ENCODE data around the gene RNF2. TPM values are rescaled to one million over a fixed set of nuclear protein-coding genes. Genes with fewer than 3 reads are reported as not detected.
"Not testable (repeated sequence)": the region's sequence is repeated elsewhere in the genome, so short reads cannot be mapped to it uniquely, and the experiment has no call there.

The RNF2 gene
- polyA plus RNA-seq, 1 of the 3 experiments (the other 2 are of a cell fraction) = 20.1 TPM

- H3K4me1 ChIP-seq (ENCODE audit: control insufficient read depth in 1 of 2, insufficient read depth in 2 of 2, low read depth in 1 of 2, low read length in 1 of 2) = peaks cover 6 to 14% of the 10 kb centered on the region in 2 experiments; a peak in 3 of 4 replicates
- H3K27me3 ChIP-seq (ENCODE audit: insufficient read depth) = no peaks in the 10 kb centered on the region
- H3K36me3 ChIP-seq (replicated peaks in 1 of 2; ENCODE audit: control insufficient read depth in 1 of 2, insufficient read depth in 2 of 2, low read length in 1 of 2) = peaks cover 10 to 14% of the 10 kb centered on the region in 2 experiments
- no peaks in the 10 kb centered on the region for H3F3A ChIP-seq (replicated peaks; ENCODE audit: insufficient read depth)
- peaks cover 20% of the 10 kb centered on the region for H4K20me1 ChIP-seq (ENCODE audit: insufficient read depth)
- H3K9ac ChIP-seq = no peak overlapping the region
- WGBS (ENCODE audit: low lambda C conversion rate) = 96% methylated on average over 1 of the region's 1 CpG
- no peak for DNase-seq
- no peak overlapping the region for H2AFZ ChIP-seq (ENCODE audit: low read depth)
- no peaks in the 10 kb centered on the region for H3K9me3 ChIP-seq
- ChIA-PET POLR2A (no interaction called here), CTCF (no interaction called here)
- no peak for TF ChIP-seq POLR2AphosphoS5 (IDR thresholded peaks at IDR 0.05; ENCODE audit: low read depth, low read length)
- no peak for TF ChIP-seq MAX (IDR thresholded peaks at IDR 0.05; ENCODE audit: low read depth)
- TF ChIP-seq FOXJ3 (CRISPR knock-in tag; IDR thresholded peaks at IDR 0.05) = no peak
- no peak for TF ChIP-seq USF2 (IDR thresholded peaks at IDR 0.05; ENCODE audit: borderline replicate concordance, low read depth, low read length)
- TF ChIP-seq RAD21 (IDR thresholded peaks at IDR 0.05; ENCODE audit: low read length) = no peak
- TF ChIP-seq FOSL2 (IDR thresholded peaks at IDR 0.05; ENCODE audit: borderline replicate concordance, low read depth) = no peak
- TF ChIP-seq CTCF (IDR thresholded peaks at IDR 0.05) = no peak
- TF ChIP-seq MXI1 (IDR thresholded peaks at IDR 0.05; ENCODE audit: low read depth, low read length) = no peak
- no peaks in the 10 kb centered on the region for H3K9me2 ChIP-seq
- no peak overlapping the region for H3K4me2 ChIP-seq
- no peak overlapping the region for H3K4me3 ChIP-seq (ENCODE audit: low read depth in 2 of 2, low read length in 1 of 2)
- peaks cover 98% of the 10 kb centered on the region for H3K79me2 ChIP-seq (ENCODE audit: insufficient read depth)
- H3K27ac ChIP-seq (ENCODE audit: low read depth in 2 of 2, low read length in 1 of 2) = no peak overlapping the region
Observed at GRCh38 chr1:185062710-185063370, 17.5 kb downstream of the RNF2 start.

GRCh38 chr1:185063719-185064118 lies 18.4 kb downstream of the RNF2 start:
- peaks cover 10 to 14% of the 10 kb centered on the region in 2 experiments for H3K36me3 ChIP-seq (replicated peaks in 1 of 2; ENCODE audit: control insufficient read depth in 1 of 2, insufficient read depth in 2 of 2, low read length in 1 of 2)
- H3K27me3 ChIP-seq (ENCODE audit: insufficient read depth) = no peaks in the 10 kb centered on the region
- H3F3A ChIP-seq (replicated peaks; ENCODE audit: insufficient read depth) = no peaks in the 10 kb centered on the region
- H3K27ac ChIP-seq (ENCODE audit: low read depth in 2 of 2, low read length in 1 of 2) = no peak overlapping the region
- peaks cover 5 to 9% of the 10 kb centered on the region in 2 experiments; a peak in 3 of 4 replicates for H3K4me1 ChIP-seq (ENCODE audit: control insufficient read depth in 1 of 2, insufficient read depth in 2 of 2, low read depth in 1 of 2, low read length in 1 of 2)
- 96% methylated on average over 2 of the region's 2 CpGs for WGBS (ENCODE audit: low lambda C conversion rate)
- H3K9ac ChIP-seq = no peak overlapping the region
- no peak for DNase-seq
- TF ChIP-seq FOSL2 (IDR thresholded peaks at IDR 0.05; ENCODE audit: borderline replicate concordance, low read depth) (no peak), SIN3A (IDR thresholded peaks at IDR 0.05; ENCODE audit: borderline replicate concordance, low read depth, low read length) (no peak), ZBTB33 (IDR thresholded peaks at IDR 0.05; ENCODE audit: borderline replicate concordance, low read depth) (no peak), NRF1 (IDR thresholded peaks at IDR 0.05; ENCODE audit: low read depth, low read length) (no peak)
- H4K20me1 ChIP-seq (ENCODE audit: insufficient read depth) = peaks cover 14% of the 10 kb centered on the region
- ChIA-PET POLR2A (no interaction called here), CTCF (no interaction called here)
- no peak overlapping the region for H3K4me2 ChIP-seq
- no peaks in the 10 kb centered on the region for H3K9me2 ChIP-seq
- no peaks in the 10 kb centered on the region for H3K9me3 ChIP-seq
- H2AFZ ChIP-seq (ENCODE audit: low read depth) = no peak overlapping the region
- H3K4me3 ChIP-seq (ENCODE audit: low read depth in 2 of 2, low read length in 1 of 2) = no peak overlapping the region
- peaks cover 96% of the 10 kb centered on the region for H3K79me2 ChIP-seq (ENCODE audit: insufficient read depth)

GRCh38 chr1:185065006-185065405 lies 19.6 kb downstream of the RNF2 start:
- POLR2A ChIA-PET; H3K4me3 ChIP-seq (ENCODE audit: low read depth in 2 of 2, low read length in 1 of 2); H3K9me3 ChIP-seq; H3K4me2 ChIP-seq; H3K4me1 ChIP-seq (ENCODE audit: control insufficient read depth in 1 of 2, insufficient read depth in 2 of 2, low read depth in 1 of 2, low read length in 1 of 2); H3K9me2 ChIP-seq; H3K27ac ChIP-seq (ENCODE audit: low read depth in 2 of 2, low read length in 1 of 2); DNase-seq; H2AFZ ChIP-seq (ENCODE audit: low read depth); H4K20me1 ChIP-seq (ENCODE audit: insufficient read depth); H3K27me3 ChIP-seq (ENCODE audit: insufficient read depth); H3F3A ChIP-seq (replicated peaks; ENCODE audit: insufficient read depth); H3K9ac ChIP-seq: not testable (repeated sequence)
- Histone ChIP-seq H3K36me3 (replicated peaks in 1 of 2; ENCODE audit: control insufficient read depth in 1 of 2, insufficient read depth in 2 of 2, low read length in 1 of 2) (peaks cover 10% of the 10 kb centered on the region in 2 experiments), H3K79me2 (ENCODE audit: insufficient read depth) (peaks cover 93% of the 10 kb centered on the region)
- WGBS (ENCODE audit: low lambda C conversion rate) = 82% methylated on average over 3 of the region's 3 CpGs
- CTCF ChIA-PET = interaction anchor here (1.0 kb wide), 1 partner anchor 17 kb away, joined by 4 read pairs; no protein-coding TSS in a partner anchor
